GM21576 (cell line): ENCODE results near the gene SUN5.
"Not testable (repeated sequence)": the region's sequence is repeated elsewhere in the genome, so short reads cannot be mapped to it uniquely, and the experiment has no call there.

ENCODE experiments used
- ATAC-seq: cut with Tn5 transposase; IDR thresholded peaks from one replicate; pipeline ENCODE4 v1.9.1; 2021; ENCODE audit warnings: mild to moderate bottlenecking, moderate library complexity; ENCODE audit not compliant: unreplicated experiment

SUN5 gene, protein sequence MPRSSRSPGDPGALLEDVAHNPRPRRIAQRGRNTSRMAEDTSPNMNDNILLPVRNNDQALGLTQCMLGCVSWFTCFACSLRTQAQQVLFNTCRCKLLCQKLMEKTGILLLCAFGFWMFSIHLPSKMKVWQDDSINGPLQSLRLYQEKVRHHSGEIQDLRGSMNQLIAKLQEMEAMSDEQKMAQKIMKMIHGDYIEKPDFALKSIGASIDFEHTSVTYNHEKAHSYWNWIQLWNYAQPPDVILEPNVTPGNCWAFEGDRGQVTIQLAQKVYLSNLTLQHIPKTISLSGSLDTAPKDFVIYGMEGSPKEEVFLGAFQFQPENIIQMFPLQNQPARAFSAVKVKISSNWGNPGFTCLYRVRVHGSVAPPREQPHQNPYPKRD

GRCh38 chr20:33004141-33004751 is at the start of gene SUN5:
TSS of gene SUN5 (minus strand) at chr20:33004433. CDS start at chr20:33004340, 93 bp downstream.
- no peak for ATAC-seq

GRCh38 chr20:33053291-33054106 is 49.3 kb upstream of the SUN5 start, which contains the start of gene BPIFB3:
TSS of gene BPIFB3 (plus strand) at chr20:33053903. CDS start at chr20:33055436, 1,533 bp downstream.
- no peak for ATAC-seq

DNA sequence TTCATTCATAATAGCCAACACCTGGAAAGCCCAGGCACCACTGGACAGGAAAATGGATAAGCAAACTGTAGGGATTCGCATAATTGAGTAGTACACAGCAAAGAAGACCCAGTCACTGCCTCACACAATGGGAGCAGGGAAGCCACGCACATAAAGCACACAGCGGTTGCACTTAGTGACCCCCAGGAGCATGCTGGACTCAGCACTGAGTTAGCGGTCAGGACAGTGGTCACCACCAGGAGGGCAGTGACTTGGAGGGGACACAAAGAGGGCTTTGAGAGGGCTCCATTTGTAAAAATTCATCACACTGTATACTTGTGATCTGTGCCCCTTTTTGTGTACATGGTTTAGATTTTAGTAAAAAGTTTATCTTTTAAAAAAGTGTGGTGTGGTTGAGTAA is 47.1 kb upstream of the SUN5 start:
- no peak for ATAC-seq

DNA sequence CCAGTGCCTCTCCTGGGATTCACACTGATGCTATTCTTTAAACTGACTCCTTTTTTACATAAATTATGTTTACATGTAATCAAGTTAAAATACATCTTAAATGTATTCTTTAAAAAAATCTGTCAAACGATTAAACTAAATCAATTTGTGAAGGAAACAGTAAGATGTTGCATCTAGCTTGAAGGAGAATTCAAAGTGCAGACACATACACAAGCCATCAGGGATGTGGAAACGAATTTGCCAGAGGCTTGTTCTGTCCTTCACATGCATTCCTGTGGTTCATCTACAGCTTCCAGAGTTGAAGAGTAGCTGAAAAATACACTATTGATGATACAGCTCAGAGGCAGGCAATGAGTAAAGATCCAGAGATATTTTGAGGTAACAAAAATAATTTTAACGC is 42.2 kb upstream of the SUN5 start:
- ATAC-seq: no peak

DNA sequence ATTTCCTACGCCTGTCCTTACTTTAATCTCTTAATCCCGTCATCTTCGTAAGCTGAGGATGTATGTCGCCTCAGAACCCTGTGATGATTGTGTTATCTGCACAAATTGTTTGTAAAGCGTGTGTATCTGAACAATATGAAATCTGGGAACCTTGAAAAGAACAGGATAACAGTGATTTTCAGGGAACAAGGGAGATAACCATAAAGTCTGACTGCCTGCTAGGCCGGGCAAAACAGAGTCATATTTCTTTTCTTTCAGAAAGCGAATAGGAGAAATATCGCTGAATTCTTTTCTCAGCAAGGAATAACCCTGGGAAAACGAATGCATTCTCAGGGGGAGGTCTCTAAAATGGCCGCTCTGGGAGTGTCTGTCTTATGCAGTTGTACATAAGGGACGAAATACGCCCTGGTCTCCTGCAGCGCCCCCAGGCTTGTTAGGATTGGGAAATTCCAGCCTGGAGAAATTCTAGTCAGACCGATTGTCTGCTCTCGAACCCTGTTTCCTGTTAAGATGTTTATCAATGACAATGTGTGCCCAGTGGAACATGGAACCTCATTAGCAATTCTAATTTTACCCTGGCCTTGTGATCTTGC is 41.0 kb upstream of the SUN5 start:
- not testable (repeated sequence) for ATAC-seq

DNA sequence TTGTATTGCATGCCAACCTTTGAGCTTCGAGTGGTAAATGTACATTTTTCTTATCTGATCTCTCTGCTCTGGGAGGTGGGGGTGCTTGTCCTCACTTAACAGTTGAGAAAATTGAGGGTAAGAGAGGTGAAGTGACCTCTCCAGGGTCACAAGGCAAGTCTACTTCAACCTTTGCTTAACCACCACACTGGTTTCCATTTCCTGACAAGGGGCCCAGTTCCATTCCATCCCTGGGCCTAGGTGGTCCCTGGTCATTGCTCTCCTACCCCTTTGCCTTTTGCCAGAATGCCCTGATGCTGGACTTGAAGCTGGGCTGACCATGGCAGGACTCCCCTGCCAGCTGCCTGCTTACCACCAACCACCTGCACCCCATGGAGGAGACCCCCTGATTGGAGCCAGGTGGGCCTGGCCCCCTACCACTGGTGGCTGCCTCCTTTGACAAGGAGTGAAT is 39.5 kb upstream of the SUN5 start:
- ATAC-seq: no peak

- no peak for ATAC-seq
Observed at GRCh38 chr20:33042983-33043730, 38.9 kb upstream of the SUN5 start.

DNA sequence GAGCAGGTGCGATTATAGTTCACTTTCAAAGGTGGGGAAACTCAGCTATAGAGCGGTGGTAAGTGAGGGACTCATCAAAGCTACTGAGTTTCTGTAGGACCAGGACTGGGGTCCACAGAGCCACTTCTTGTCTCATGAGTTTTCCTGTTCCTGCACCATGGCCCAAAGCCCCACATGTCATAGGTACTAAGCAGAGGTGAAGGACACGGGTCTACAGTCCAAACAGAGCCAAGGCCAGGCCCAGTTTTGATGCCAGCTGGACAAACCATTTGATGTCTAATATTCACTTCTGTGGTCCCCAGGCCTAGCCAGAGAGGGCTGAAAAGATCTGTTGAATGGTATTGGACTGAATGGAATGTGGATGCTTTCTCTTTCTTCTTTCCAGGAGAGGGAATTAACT is 38.2 kb upstream of the SUN5 start:
- ATAC-seq: no peak

- ATAC-seq: no peak
Observed at GRCh38 chr20:33038243-33038642, 34.0 kb upstream of the SUN5 start.

DNA sequence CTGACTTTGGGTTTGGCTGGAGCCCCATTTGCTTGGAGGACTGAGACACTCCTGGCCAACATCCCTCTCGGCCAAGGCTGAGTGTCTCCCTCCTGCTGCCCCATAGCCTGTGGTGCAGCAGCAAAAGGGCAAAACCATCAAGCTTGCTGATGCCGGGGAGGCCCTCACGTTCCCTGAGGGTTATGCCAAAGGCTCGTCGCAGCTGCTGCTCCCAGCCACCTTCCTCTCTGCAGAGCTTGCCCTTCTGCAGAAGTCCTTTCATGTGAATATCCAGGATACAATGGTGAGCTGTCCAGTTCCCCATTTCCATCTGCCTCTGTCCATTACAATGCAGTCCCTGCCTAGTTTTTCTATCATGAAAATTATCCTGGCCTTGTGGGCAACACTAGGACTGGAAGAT is 33.2 kb upstream of the SUN5 start:
- no peak for ATAC-seq

DNA sequence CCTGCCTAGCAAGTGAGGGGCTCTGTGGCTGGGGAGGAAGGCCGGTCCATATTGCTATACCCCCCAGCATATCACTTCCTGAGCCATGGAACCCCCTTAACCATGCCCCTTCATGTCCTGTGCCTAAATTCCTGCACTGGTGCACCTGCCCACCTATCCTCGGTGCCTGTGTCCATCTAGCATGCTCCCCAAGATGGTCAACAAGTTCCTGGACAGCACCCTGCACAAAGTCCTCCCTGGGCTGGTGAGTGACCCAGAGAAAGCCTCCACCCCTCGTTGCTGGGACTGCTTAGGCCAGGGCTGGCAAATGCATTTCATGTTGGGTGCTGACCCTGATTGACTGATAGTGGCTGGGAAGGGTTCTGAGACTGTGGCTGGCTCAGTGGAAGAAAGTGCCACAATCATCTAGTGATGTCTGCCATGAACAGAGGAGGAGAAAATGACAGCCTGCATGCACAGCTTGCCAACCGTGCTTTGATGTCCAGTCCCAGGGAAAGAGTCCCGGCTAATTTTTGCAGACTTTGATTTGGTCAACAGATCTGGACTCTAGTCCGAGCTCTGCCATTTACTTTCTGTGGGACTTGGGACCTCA is 30.8 kb upstream of the SUN5 start:
- ATAC-seq: no peak

DNA sequence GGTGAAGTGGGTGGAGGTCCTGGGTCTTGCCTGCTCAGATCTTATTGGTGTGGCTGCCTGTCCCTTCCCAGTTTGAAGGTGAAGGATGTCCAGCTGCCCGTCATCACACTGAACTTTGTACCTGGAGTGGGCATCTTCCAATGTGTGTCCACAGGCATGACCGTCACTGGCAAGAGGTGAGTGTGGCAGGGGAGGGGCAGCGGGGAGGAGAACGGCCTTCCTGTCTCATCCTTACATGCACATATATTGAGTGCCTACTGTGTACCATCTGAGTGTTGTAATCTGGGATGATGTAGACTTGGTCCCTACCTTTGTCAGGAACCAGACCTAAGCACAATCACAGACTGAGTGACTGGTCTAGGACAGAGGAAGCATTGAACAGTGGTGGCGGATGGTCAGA is 29.9 kb upstream of the SUN5 start:
- ATAC-seq: no peak

DNA sequence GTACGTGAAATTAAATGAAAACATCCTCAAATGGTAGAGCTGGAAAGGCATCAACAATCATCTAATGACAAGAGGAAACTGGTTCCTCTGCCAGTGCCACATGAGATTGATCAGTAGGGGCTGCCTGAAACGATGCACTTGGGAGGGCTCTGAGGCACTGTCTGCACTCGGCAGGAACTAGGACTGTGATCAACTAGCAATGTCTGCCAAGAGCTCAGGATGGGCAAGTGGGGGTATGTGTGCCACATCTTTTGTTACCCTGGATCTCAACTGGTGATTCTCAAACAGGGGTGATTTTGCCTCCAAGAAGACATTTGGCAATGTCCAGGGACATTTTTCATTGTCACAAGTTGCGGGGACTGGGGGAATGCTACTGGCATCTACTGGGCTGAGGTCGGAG is 29.1 kb upstream of the SUN5 start:
- no peak for ATAC-seq

GRCh38 chr20:33032555-33032954 is 28.3 kb upstream of the SUN5 start:
- ATAC-seq: no peak

DNA sequence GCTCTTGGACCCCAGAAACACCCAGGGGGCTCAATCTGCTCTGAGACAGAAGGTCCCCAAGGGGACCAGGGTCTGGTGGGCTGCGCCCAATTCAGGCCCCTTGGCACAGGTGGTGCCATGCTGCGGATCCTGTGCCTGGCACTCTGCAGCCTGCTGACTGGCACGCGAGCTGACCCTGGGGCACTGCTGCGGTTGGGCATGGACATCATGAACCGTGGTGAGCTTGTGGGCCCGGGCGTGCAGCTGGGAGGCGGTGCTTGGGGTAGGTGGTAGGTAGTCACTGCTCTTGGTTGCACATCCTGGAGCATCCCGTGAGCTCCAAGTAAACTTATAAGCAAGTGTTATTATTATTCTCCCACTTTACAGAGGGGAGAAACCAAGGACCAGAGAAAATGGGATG is 27.3 kb upstream of the SUN5 start, which contains the start of gene BPIFB6:
TSS of gene BPIFB6 (plus strand) at position 118 of the 400 bp plus-strand sequence. CDS start at position 118, 0 bp downstream.
- ATAC-seq: no peak

DNA sequence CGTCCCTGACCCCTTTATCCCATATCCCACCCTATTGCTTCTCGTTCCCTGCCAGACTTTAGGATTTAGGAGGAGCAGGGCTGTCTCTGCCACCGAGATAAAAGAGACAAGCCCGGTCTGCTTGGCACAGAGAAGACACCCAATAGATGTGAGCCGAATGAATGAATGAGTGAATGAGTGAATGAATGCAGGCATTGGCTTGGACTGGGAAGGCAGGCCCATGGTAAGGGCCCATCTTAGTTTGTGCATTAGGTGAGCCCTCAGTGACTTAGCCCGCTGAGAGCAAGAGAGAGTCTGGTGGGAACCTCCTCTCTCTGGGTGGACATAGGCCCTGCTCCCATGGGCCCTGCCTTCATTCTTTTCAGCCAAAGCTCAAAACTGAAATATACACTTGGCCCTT is 26.3 kb upstream of the SUN5 start:
- no peak for ATAC-seq

DNA sequence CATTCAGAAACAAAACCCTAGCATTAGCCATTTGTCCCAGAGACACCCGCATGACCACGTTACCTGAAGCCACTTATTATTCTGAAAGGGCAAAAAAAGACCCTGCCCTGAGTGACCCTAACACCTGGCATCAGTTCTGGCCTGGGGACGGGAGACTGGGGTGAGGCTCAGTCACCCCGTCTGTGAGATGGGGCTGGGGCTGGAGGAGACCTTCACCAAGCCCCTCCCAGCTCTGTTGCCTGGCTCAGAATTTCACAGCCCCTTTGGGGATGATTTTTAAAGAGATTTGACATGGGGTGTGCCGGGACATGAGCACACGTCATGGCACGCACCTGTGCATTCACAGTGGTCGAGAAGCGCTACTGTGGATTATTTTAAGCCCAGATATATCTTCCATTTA is 25.8 kb upstream of the SUN5 start:
- ATAC-seq: no peak

DNA sequence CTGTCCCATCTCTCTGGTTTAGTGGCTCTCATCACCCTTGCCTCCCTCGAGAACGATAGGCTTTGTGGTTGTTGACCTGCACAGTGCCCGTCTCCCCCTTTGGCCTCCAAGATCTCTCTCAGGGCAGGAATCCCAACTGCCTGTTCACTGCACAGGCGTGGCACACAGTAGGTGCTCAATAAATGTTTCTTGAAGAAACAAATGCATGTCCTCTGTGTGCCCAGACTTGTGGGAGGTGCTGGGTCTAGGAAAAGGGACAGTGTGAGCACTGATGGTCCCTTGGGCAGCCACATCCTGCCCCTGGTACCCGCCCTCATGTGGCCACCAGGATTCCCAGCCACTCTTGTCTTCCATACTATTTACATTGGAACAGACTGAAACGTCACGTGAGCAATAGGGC is 24.6 kb upstream of the SUN5 start:
- no peak for ATAC-seq

- ATAC-seq: no peak
Observed at GRCh38 chr20:33027769-33028751, 23.8 kb upstream of the SUN5 start.
